Activated CD8-positive, alpha-beta T cell treated with anti-CD3 and anti-CD28 coated beads for 36 hours (primary cell): ENCODE measurements around the gene SELENOM. TPM values are rescaled to one million over a fixed set of nuclear protein-coding genes. Genes with fewer than 3 reads are reported as not detected.

Experiments
- ATAC-seq: fragments of 200-7000 bp; cut with Tn5 transposase; one replicate; pipeline ENCODE4 v1.10.0; 2021; ENCODE audit warnings: mild to moderate bottlenecking, moderate library complexity
- CTCF ChIA-PET: fragments of 350-600 bp; sonication (Branson Sonifier 250); formaldehyde crosslinking; loops from one replicate; lab custom pipeline; 2021; ENCODE audit warnings: antibody characterized with exemption; lab: Charles Lee
- POLR2A ChIA-PET: fragments of 350-600 bp; sonication (Branson Sonifier 250); formaldehyde crosslinking; loops from one replicate; lab custom pipeline; 2021; ENCODE audit warnings: antibody characterized with exemption; lab: Charles Lee
- DNase-seq: peaks from one replicate; pipeline ENCODE4 v3.0.0-alpha.2; 2020
- H3K27ac Mint-ChIP-seq: one replicate; pipeline ENCODE4 v1.8.0; 2021; ENCODE audit warnings: mild to moderate bottlenecking, mixed read lengths
- H3K27me3 Mint-ChIP-seq: one replicate; pipeline ENCODE4 v1.8.0; 2021; ENCODE audit warnings: mixed read lengths
- H3K36me3 Mint-ChIP-seq: one replicate; pipeline ENCODE4 v1.8.0; 2021; ENCODE audit warnings: low read depth, mixed read lengths
- H3K4me1 Mint-ChIP-seq: one replicate; pipeline ENCODE4 v1.8.0; 2021; ENCODE audit warnings: low read depth, mixed read lengths
- H3K4me3 Mint-ChIP-seq: one replicate; pipeline ENCODE4 v1.8.0; 2021; ENCODE audit warnings: mild to moderate bottlenecking, moderate library complexity, mixed read lengths
- H3K9me3 Mint-ChIP-seq: one replicate; pipeline ENCODE4 v1.8.0; 2021; ENCODE audit warnings: mixed read lengths
- intact Hi-C: fragments of 100-400 bp; cut with micrococcal nuclease; formaldehyde crosslinking; loops from one replicate; pipeline ENCODE4 v1.10.0; 2022
- total RNA-seq, 2 experiments: library from RNA; stranded (reverse); gene quantifications; one replicate each; pipeline ENCODE4 v1.2.3, GENCODE V29; 2021
- TF ChIP-seq, protein P1 (sequence below): fragments of 200-600 bp; IDR thresholded peaks from one replicate; pipeline ENCODE4 v1.8.0; 2022; ENCODE audit warnings: antibody characterized with exemption, mild to moderate bottlenecking

SELENOM gene
- total RNA-seq, 2 experiments from 2014 or later: 3.6 to 5.8 TPM

DNA sequence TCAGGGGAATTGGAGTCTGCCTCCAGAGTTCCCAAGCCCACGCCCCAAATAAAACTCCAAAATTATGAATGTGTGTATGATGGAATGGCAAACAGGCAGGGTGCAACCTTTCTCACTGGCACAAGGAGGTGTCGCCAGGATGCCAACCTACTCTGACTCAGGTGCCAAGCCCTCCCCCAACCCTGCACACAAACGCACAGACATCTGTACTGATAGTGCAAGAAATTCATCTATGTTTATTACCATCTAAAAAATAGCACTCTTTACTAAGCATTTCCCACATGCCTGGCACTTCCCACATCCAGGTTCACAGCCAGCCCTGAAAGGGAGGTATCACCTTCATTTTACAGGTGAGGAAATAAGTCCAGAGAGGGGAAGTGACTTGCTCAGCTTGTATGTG is 31.7 kb upstream of the SELENOM start:
- intact Hi-C loops: no loop called here
- POLR2A ChIA-PET: interaction anchor here (1.1 kb wide), 1 partner anchor 72 kb away, joined by 3 read pairs; no protein-coding TSS in a partner anchor

GRCh38 chr22:31138126-31138525 is 30.8 kb upstream of the SELENOM start:
- H3K36me3 Mint-ChIP-seq: no peaks in the 10 kb centered on the region
- ChIA-PET POLR2A (interaction anchor here (0.6 kb wide), 1 partner anchor 101 kb away, joined by 3 read pairs; no protein-coding TSS in a partner anchor), CTCF (no interaction called here)
- TF ChIP-seq, protein P1, sequence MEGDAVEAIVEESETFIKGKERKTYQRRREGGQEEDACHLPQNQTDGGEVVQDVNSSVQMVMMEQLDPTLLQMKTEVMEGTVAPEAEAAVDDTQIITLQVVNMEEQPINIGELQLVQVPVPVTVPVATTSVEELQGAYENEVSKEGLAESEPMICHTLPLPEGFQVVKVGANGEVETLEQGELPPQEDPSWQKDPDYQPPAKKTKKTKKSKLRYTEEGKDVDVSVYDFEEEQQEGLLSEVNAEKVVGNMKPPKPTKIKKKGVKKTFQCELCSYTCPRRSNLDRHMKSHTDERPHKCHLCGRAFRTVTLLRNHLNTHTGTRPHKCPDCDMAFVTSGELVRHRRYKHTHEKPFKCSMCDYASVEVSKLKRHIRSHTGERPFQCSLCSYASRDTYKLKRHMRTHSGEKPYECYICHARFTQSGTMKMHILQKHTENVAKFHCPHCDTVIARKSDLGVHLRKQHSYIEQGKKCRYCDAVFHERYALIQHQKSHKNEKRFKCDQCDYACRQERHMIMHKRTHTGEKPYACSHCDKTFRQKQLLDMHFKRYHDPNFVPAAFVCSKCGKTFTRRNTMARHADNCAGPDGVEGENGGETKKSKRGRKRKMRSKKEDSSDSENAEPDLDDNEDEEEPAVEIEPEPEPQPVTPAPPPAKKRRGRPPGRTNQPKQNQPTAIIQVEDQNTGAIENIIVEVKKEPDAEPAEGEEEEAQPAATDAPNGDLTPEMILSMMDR: no peak
- no peaks in the 10 kb centered on the region for H3K4me1 Mint-ChIP-seq
- intact Hi-C loops: no loop called here
- H3K9me3 Mint-ChIP-seq: no peaks in the 10 kb centered on the region
- ATAC-seq (no peak), DNase-seq (no peak)
- no peak overlapping the region for H3K4me3 Mint-ChIP-seq
- no peaks in the 10 kb centered on the region for H3K27me3 Mint-ChIP-seq
- H3K27ac Mint-ChIP-seq: no peak overlapping the region

More for the DNA sequence above, 31.7 kb upstream of the SELENOM start:
- DNase-seq (no peak), ATAC-seq (no peak)
- Mint-ChIP-seq H3K4me3 (no peak overlapping the region), H3K27ac (no peak overlapping the region), H3K4me1 (no peaks in the 10 kb centered on the region), H3K9me3 (no peaks in the 10 kb centered on the region), H3K36me3 (no peaks in the 10 kb centered on the region), H3K27me3 (no peaks in the 10 kb centered on the region)
- CTCF ChIA-PET: no interaction called here
- TF ChIP-seq, protein P1: no peak

DNA sequence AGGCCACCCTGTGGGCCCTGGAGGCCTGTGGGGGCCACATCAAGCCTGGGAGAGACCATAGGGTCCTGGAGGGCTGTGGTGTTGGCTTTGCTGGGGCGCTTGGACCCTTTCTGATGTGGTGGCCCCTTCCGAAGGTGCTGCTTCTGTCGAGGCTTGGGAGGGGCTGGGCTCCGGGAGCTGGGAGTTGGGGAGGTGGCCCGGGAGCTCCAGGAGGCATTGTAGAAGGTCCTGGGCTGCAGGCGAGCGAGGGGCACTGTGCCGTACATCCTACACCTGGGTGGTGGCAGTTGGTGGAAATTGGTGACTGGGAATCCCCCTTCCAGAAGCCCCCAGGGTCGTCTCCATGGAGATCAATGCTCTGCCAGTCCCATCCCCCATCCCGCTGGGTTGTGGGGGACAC is 30.4 kb upstream of the SELENOM start:
- ChIA-PET POLR2A (no interaction called here), CTCF (no interaction called here)
- H3K36me3 Mint-ChIP-seq: no peaks in the 10 kb centered on the region
- H3K4me1 Mint-ChIP-seq: no peaks in the 10 kb centered on the region
- DNase-seq (no peak), ATAC-seq (no peak)
- no peak overlapping the region for H3K4me3 Mint-ChIP-seq
- intact Hi-C loops: no loop called here
- H3K9me3 Mint-ChIP-seq: no peaks in the 10 kb centered on the region
- no peak overlapping the region for H3K27ac Mint-ChIP-seq
- no peaks in the 10 kb centered on the region for H3K27me3 Mint-ChIP-seq
- TF ChIP-seq, protein P1: no peak

GRCh38 chr22:31136711-31137110 is 29.3 kb upstream of the SELENOM start:
- H3K27me3 Mint-ChIP-seq: no peaks in the 10 kb centered on the region
- H3K9me3 Mint-ChIP-seq: no peaks in the 10 kb centered on the region
- TF ChIP-seq, protein P1: no peak
- intact Hi-C loops: no loop called here
- ChIA-PET CTCF (no interaction called here), POLR2A (interaction anchor here (0.7 kb wide), 1 partner anchor 8 kb away, joined by 3 read pairs; no protein-coding TSS in a partner anchor)
- DNase-seq (no peak), ATAC-seq (no peak)
- no peaks in the 10 kb centered on the region for H3K36me3 Mint-ChIP-seq
- no peak overlapping the region for H3K4me3 Mint-ChIP-seq
- no peaks in the 10 kb centered on the region for H3K4me1 Mint-ChIP-seq
- H3K27ac Mint-ChIP-seq: no peak overlapping the region

DNA sequence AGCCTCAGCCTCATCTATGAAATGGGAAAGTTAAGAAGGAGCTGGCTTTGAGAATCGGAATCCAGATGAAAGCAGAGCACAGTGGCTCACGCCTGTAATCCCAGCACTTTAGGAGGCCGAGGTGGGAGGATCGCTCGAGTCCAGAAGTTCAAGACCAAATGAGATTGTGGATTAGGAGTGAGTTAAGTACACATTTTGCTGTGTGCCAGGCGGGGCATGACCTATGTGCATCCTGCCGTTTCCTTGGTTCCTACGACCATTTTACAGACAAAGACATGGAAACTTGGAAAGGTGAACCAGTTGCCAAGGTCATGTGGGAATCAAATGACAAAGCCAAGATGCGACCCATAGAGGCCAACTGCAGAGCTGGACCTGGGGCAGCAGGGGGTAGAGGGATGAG is 28.8 kb upstream of the SELENOM start:
- TF ChIP-seq, protein P1: no peak
- H3K4me1 Mint-ChIP-seq: no peaks in the 10 kb centered on the region
- ChIA-PET CTCF (interaction anchor here (1.4 kb wide), 1 partner anchor 136 kb away, joined by 5 read pairs; no protein-coding TSS in a partner anchor), POLR2A (interaction anchor here (0.7 kb wide), 1 partner anchor 8 kb away, joined by 3 read pairs; no protein-coding TSS in a partner anchor)
- no peaks in the 10 kb centered on the region for H3K27me3 Mint-ChIP-seq
- no peak overlapping the region for H3K4me3 Mint-ChIP-seq
- no peaks in the 10 kb centered on the region for H3K9me3 Mint-ChIP-seq
- intact Hi-C loops: no loop called here
- H3K36me3 Mint-ChIP-seq: no peaks in the 10 kb centered on the region
- H3K27ac Mint-ChIP-seq: no peak overlapping the region
- ATAC-seq: no peak
- no peak for DNase-seq
